ENCODE measurements around the gene PKIB.

- TF ChIP-seq CTCF (IDR thresholded peaks at IDR 0.05; ENCODE audit: low read depth, low read length, missing input control): no peak
- TF ChIP-seq REST (IDR thresholded peaks at IDR 0.05): no peak
- TF ChIP-seq RXRA (IDR thresholded peaks at IDR 0.05): no peak
- no peak for TF ChIP-seq RAD21 (IDR thresholded peaks at IDR 0.05)
- TF ChIP-seq ZBTB33 (IDR thresholded peaks at IDR 0.05): no peak
- TF ChIP-seq JUND (IDR thresholded peaks at IDR 0.05): no peak
- TF ChIP-seq SP1 (IDR thresholded peaks at IDR 0.05): no peak
- TF ChIP-seq YY1 (IDR thresholded peaks at IDR 0.05): no peak
- TF ChIP-seq NR2F2 (IDR thresholded peaks at IDR 0.05): no peak
- no peak for TF ChIP-seq EGR1 (IDR thresholded peaks at IDR 0.05; ENCODE audit: low read depth in 2 of 2)
- no peak for TF ChIP-seq ATF3 (IDR thresholded peaks at IDR 0.05)
- no peak for TF ChIP-seq MAX (IDR thresholded peaks at IDR 0.05)
- TF ChIP-seq TAF1 (conservative IDR thresholded peaks at IDR 0.05): no peak
These were observed 73.9 kb downstream of the PKIB start for GRCh38 chr6:122683989-122684651.
